ENCODE measurements around the gene CSTF1.

- TF ChIP-seq CTCF (IDR thresholded peaks at IDR 0.05) (no peak), POLR2A (IDR thresholded peaks at IDR 0.05) (no peak)
Measured at GRCh38 chr20:56424931-56425330, 32.5 kb downstream of the CSTF1 start.

Measured in Peyer's patch (tissue), 4 donors.